Natural killer cell (primary cell): ENCODE data around the gene NEDD4. TPM values are rescaled to one million over a fixed set of nuclear protein-coding genes. Genes with fewer than 3 reads are reported as not detected.

Source experiments
- ATAC-seq, 3 donors: fragments of 150-1000 bp in 2 of 3; fragments of 200-7000 bp in 1 of 3; cut with Tn5 transposase; 1 replicate in 1 of 3; 2 replicates in 2 of 3; pipeline ENCODE4 v1.10.0; 2021; ENCODE audit warnings: mild to moderate bottlenecking in 2 of 3, moderate library complexity in 2 of 3
- DNase-seq, 2 donors: peaks; one replicate each; pipeline versions ENCODE4 v3.0.0 to v3.0.0-alpha.2; 2013 to 2021; ENCODE audit warnings: mixed read lengths in 1 of 2
- H3K27ac ChIP-seq: one replicate; pipeline ENCODE4 v1.5.1; 2013; ENCODE audit warnings: mild to moderate bottlenecking, low read length
- H3K27me3 ChIP-seq: one replicate; pipeline ENCODE4 v1.6.1; 2013; ENCODE audit warnings: low read length; ENCODE audit not compliant: control insufficient read depth, insufficient read depth
- H3K36me3 ChIP-seq: one replicate; pipeline ENCODE4 v1.6.1; 2013; ENCODE audit warnings: low read length; ENCODE audit not compliant: control insufficient read depth, insufficient read depth
- H3K4me1 ChIP-seq: one replicate; pipeline ENCODE4 v1.6.1; 2013; ENCODE audit warnings: low read length; ENCODE audit not compliant: control insufficient read depth, insufficient read depth
- H3K4me3 ChIP-seq: one replicate; pipeline ENCODE4 v1.5.1; 2013; ENCODE audit warnings: low read length
- H3K9me3 ChIP-seq: one replicate; pipeline ENCODE4 v1.6.1; 2013; ENCODE audit warnings: low read length; ENCODE audit not compliant: control insufficient read depth, insufficient read depth
- H3K27ac Mint-ChIP-seq, 2 donors: one replicate each; pipeline ENCODE4 v1.8.0; 2022; ENCODE audit warnings: mild to moderate bottlenecking in 2 of 2, mixed read lengths in 2 of 2, moderate library complexity in 1 of 2
- H3K27me3 Mint-ChIP-seq, 2 donors: one replicate each; pipeline ENCODE4 v1.8.0; 2022; ENCODE audit warnings: low read depth in 2 of 2, mixed read lengths in 2 of 2
- H3K36me3 Mint-ChIP-seq: one replicate; pipeline ENCODE4 v1.8.0; 2022; ENCODE audit warnings: mixed read lengths
- H3K4me1 Mint-ChIP-seq, 2 donors: one replicate each; pipeline ENCODE4 v1.8.0; 2022; ENCODE audit warnings: mixed read lengths in 2 of 2
- H3K4me3 Mint-ChIP-seq: one replicate; pipeline ENCODE4 v1.8.0; 2022; ENCODE audit warnings: mild to moderate bottlenecking, moderate library complexity, mixed read lengths
- H3K9me3 Mint-ChIP-seq, 2 donors: one replicate each; pipeline ENCODE4 v1.8.0; 2022; ENCODE audit warnings: mixed read lengths in 2 of 2
- CTCF ChIP-seq: fragments of 200-600 bp; IDR thresholded peaks from one replicate; pipeline ENCODE4 v1.8.0; 2022; ENCODE audit warnings: antibody characterized with exemption
- WGBS: methylation state at CpG from one replicate; pipeline ENCODE4 v1.1.7; 2013; ENCODE audit warnings: missing lambda C conversion rate; ENCODE audit not compliant: insufficient coverage; 5-methylcytosine and 5-hydroxymethylcytosine counted together
- intact Hi-C: fragments of 100-400 bp; cut with micrococcal nuclease; formaldehyde crosslinking; loops from one replicate; pipeline ENCODE4 v1.14.2; 2022
- total RNA-seq, 4 donors: library from RNA; stranded (reverse); fragments of 120-200 nt in 1 of 4; gene quantifications; one replicate each; pipeline versions ENCODE4 v1.2.3 to v1.2.4, GENCODE V29; 2013 to 2022

Gene NEDD4
- total RNA-seq, 3 donors from 2014 or later (not counting 1 experiment from before 2014, with no cell fraction given): 6.9 to 9.1 (median 7.8) TPM

GRCh38 chr15:55902981-55903380 is 90.4 kb downstream of the NEDD4 start:
- H3K27me3 Mint-ChIP-seq: no peaks in the 10 kb centered on the region
- H3K27ac ChIP-seq: no peak overlapping the region
- H3K9me3 Mint-ChIP-seq: no peaks in the 10 kb centered on the region
- no peak overlapping the region for H3K4me3 ChIP-seq
- H3K36me3 ChIP-seq: no peaks in the 10 kb centered on the region
- ATAC-seq (no peak), DNase-seq (no peak)
- no peak for TF ChIP-seq CTCF
- H3K4me1 ChIP-seq: no peaks in the 10 kb centered on the region
- no peaks in the 10 kb centered on the region for H3K27me3 ChIP-seq
- 94% methylated on average over 2 of the region's 4 CpGs for WGBS
- no peaks in the 10 kb centered on the region for H3K36me3 Mint-ChIP-seq
- intact Hi-C loops: no loop called here
- H3K9me3 ChIP-seq: no peaks in the 10 kb centered on the region
- no peaks in the 10 kb centered on the region for H3K4me1 Mint-ChIP-seq
- H3K27ac Mint-ChIP-seq: no peak overlapping the region
- H3K4me3 Mint-ChIP-seq: no peak overlapping the region

DNA sequence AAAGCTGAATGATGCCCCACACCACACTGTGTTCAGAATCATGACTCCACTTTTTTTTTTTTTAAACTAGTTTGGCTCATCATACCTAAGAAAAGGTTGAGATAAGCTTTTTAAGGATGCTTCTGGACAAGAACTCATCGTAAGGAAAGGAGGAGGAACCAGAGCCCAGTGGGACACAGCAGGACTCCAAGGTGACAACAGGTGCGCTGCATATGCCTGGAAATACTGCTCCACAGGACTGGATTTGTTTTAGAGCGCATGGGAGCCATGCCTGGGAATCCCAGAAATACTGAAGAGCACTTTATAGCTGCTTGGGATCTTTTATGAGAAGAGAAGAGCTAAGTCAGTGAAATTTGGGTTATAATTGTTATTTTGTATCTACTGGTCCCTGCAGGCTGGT is 93.4 kb downstream of the NEDD4 start:
- 91% methylated on average over 3 of the region's 3 CpGs for whole genome bisulfite sequencing
- Histone ChIP-seq H3K4me1 (no peaks in the 10 kb centered on the region), H3K4me3 (no peak overlapping the region), H3K9me3 (no peaks in the 10 kb centered on the region), H3K27me3 (no peaks in the 10 kb centered on the region), H3K36me3 (no peaks in the 10 kb centered on the region), H3K27ac (no peak overlapping the region)
- intact Hi-C loops: no loop called here
- TF ChIP-seq CTCF: no peak
- H3K36me3 Mint-ChIP-seq: no peaks in the 10 kb centered on the region
- no peak overlapping the region for H3K27ac Mint-ChIP-seq
- no peak overlapping the region for H3K4me3 Mint-ChIP-seq
- ATAC-seq: no peak
- H3K27me3 Mint-ChIP-seq: no peaks in the 10 kb centered on the region
- H3K4me1 Mint-ChIP-seq: no peaks in the 10 kb centered on the region
- no peaks in the 10 kb centered on the region for H3K9me3 Mint-ChIP-seq
- DNase-seq: no peak

DNA sequence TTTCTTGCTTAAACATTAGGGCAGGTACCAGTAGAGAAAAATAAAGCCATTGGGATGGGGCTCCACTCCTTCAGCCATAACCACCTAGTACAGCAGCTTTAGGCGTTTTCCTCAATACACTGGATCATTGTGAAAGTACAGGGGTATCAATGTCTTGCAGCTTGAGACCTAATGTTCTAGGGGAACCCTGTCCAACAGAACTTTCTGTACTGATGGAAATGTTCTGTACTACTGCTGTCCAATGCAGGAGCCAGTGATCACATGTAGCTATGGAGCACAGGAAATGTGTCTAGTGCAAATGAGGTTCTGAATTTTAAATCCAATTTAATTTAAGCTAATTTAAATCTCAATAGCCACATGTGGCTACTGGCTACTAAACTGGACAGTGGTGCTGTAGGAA is 93.9 kb downstream of the NEDD4 start:
- H3K4me3 ChIP-seq: no peak overlapping the region
- 100% methylated on average over 1 of the region's 1 CpG for WGBS
- no peak overlapping the region for H3K4me3 Mint-ChIP-seq
- H3K27ac Mint-ChIP-seq: no peak overlapping the region
- no peak for TF ChIP-seq CTCF
- DNase-seq (no peak), ATAC-seq (no peak)
- intact Hi-C loops: no loop called here
- no peak overlapping the region for H3K27ac ChIP-seq
- no peaks in the 10 kb centered on the region for H3K36me3 ChIP-seq
- no peaks in the 10 kb centered on the region for H3K27me3 Mint-ChIP-seq
- H3K4me1 ChIP-seq: no peaks in the 10 kb centered on the region
- H3K9me3 ChIP-seq: no peaks in the 10 kb centered on the region
- no peaks in the 10 kb centered on the region for H3K36me3 Mint-ChIP-seq
- H3K4me1 Mint-ChIP-seq: peaks cover 0 to 1% of the 10 kb centered on the region in 2 donors
- H3K9me3 Mint-ChIP-seq: no peaks in the 10 kb centered on the region
- no peaks in the 10 kb centered on the region for H3K27me3 ChIP-seq

GRCh38 chr15:55897560-55898336 is 95.7 kb downstream of the NEDD4 start:
- peak in 1 of 2 donors; percentile 30 for DNase-seq
- H3K27me3 Mint-ChIP-seq: no peaks in the 10 kb centered on the region
- Histone ChIP-seq H3K4me3 (no peak overlapping the region), H3K36me3 (no peaks in the 10 kb centered on the region), H3K4me1 (no peaks in the 10 kb centered on the region), H3K9me3 (no peaks in the 10 kb centered on the region), H3K27me3 (no peaks in the 10 kb centered on the region), H3K27ac (no peak overlapping the region)
- H3K36me3 Mint-ChIP-seq: no peaks in the 10 kb centered on the region
- no peak for ATAC-seq
- H3K9me3 Mint-ChIP-seq: no peaks in the 10 kb centered on the region
- WGBS: 84% methylated on average over 6 of the region's 6 CpGs
- TF ChIP-seq CTCF: no peak
- H3K4me1 Mint-ChIP-seq: peaks cover 0 to 4% of the 10 kb centered on the region in 2 donors
- no peak overlapping the region for H3K27ac Mint-ChIP-seq
- intact Hi-C loops: no loop called here
- no peak overlapping the region for H3K4me3 Mint-ChIP-seq
